ENCODE data around the gene EHBP1L1.
A peak's percentile ranks its signal among the peaks of the same experiment; 100 is the strongest.

EHBP1L1 gene

GRCh38 chr11:65595131-65595530, 19.3 kb downstream of the EHBP1L1 start:
- no peak for DNase-seq (ENCODE audit: low spot score)

- no peak for DNase-seq (ENCODE audit: low spot score)
These were observed 19.9 kb downstream of the EHBP1L1 start, which contains the start of gene KCNK7 for GRCh38 chr11:65595543-65596281. Gene KCNK7, minus strand, starts transcription at chr11:65595800. Its CDS starts 28 bp downstream, at chr11:65595772.

- DNase-seq (ENCODE audit: low spot score): no peak
These were observed 20.7 kb downstream of the EHBP1L1 start for GRCh38 chr11:65596520-65596919.

GRCh38 chr11:65598258-65598699, 22.4 kb downstream of the EHBP1L1 start:
- DNase-seq (ENCODE audit: low spot score): no peak

GRCh38 chr11:65599216-65599954, 23.5 kb downstream of the EHBP1L1 start:
- DNase-seq (ENCODE audit: low spot score): no peak

- DNase-seq (ENCODE audit: low spot score): no peak
These were observed 24.0 kb downstream of the EHBP1L1 start for GRCh38 chr11:65599955-65600246.

- no peak for DNase-seq (ENCODE audit: low spot score)
These were observed 28.4 kb downstream of the EHBP1L1 start for GRCh38 chr11:65604258-65604657.

- DNase-seq (ENCODE audit: low spot score): no peak
These were observed 31.2 kb downstream of the EHBP1L1 start for GRCh38 chr11:65606876-65607613.

GRCh38 chr11:65607614-65608426, 32.0 kb downstream of the EHBP1L1 start:
- no peak for DNase-seq (ENCODE audit: low spot score)

- no peak for DNase-seq (ENCODE audit: low spot score)
These were observed 33.4 kb downstream of the EHBP1L1 start for GRCh38 chr11:65609229-65609628.

- DNase-seq (ENCODE audit: low spot score): no peak
These were observed 33.8 kb downstream of the EHBP1L1 start for GRCh38 chr11:65609665-65610064.

GRCh38 chr11:65610404-65610803, 34.6 kb downstream of the EHBP1L1 start:
- DNase-seq (ENCODE audit: low spot score): no peak

- DNase-seq (ENCODE audit: low spot score): no peak
These were observed 35.3 kb downstream of the EHBP1L1 start for GRCh38 chr11:65611028-65611757.

- no peak for DNase-seq (ENCODE audit: low spot score)
These were observed 36.1 kb downstream of the EHBP1L1 start for GRCh38 chr11:65611758-65612603.

GRCh38 chr11:65612691-65613090, 36.8 kb downstream of the EHBP1L1 start:
- no peak for DNase-seq (ENCODE audit: low spot score)

- DNase-seq (ENCODE audit: low spot score): no peak
These were observed 37.5 kb downstream of the EHBP1L1 start for GRCh38 chr11:65613091-65613928.

GRCh38 chr11:65615229-65615949, 39.5 kb downstream of the EHBP1L1 start, which contains the start of gene PCNX3:
Gene PCNX3, plus strand, starts transcription at chr11:65615776. Its CDS starts 536 bp downstream, at chr11:65616312.
- peak; percentile 100 for DNase-seq (ENCODE audit: low spot score)

GRCh38 chr11:65615950-65616574, 40.2 kb downstream of the EHBP1L1 start:
- DNase-seq (ENCODE audit: low spot score): no peak

All from CD4-positive, alpha-beta T cell treated with Interleukin-15 for 4 hours (primary cell).